GM19351 (cell line): Measurements from ENCODE around the gene DHDH.

Experiments
- ATAC-seq: cut with Tn5 transposase; IDR thresholded peaks from one replicate; pipeline ENCODE4 v1.9.1; 2021; ENCODE audit warnings: mild to moderate bottlenecking, moderate library complexity; ENCODE audit not compliant: unreplicated experiment

Gene DHDH

GRCh38 chr19:48965040-48965805, 31.7 kb downstream of the DHDH start, which contains the start of gene FTL:
Gene FTL, plus strand, starts transcription at chr19:48965309. Its CDS starts 199 bp downstream, at chr19:48965508.
- ATAC-seq: peak; percentile 46

- ATAC-seq: no peak
Measured at GRCh38 chr19:48965806-48966540, 32.5 kb downstream of the DHDH start.

GRCh38 chr19:48966541-48967345, 33.2 kb downstream of the DHDH start:
- ATAC-seq: no peak

GRCh38 chr19:48967346-48968178, 34.1 kb downstream of the DHDH start:
- ATAC-seq: no peak

GRCh38 chr19:48968179-48968661, 34.7 kb downstream of the DHDH start:
- no peak for ATAC-seq

DNA sequence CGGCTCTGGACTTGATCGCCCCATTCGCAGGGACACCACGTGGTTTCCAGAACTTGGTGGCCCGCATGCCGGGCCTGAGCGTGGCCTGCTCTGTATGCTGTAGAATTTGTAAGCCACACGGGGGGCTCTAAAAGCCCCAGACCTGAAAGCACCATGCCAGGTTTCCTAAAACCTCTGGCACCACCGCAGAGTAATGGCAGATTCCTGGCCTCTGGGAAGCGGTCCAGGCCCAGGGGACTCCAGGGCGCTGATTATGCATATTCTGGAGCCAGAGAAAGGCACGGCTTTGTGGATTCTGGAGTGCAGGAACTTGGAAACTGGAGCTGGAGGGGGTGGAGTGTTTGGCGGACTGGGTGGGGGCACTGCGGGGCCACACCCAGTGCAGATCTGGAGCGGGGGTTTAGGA, 35.3 kb downstream of the DHDH start:
- no peak for ATAC-seq

- ATAC-seq: no peak
Measured at GRCh38 chr19:48969276-48970138, 36.0 kb downstream of the DHDH start.

GRCh38 chr19:48970139-48970766, 36.8 kb downstream of the DHDH start:
- no peak for ATAC-seq

- no peak for ATAC-seq
Measured at GRCh38 chr19:48970923-48971395, 37.5 kb downstream of the DHDH start.

- no peak for ATAC-seq
Measured at GRCh38 chr19:48975947-48976847, 42.7 kb downstream of the DHDH start.

DNA sequence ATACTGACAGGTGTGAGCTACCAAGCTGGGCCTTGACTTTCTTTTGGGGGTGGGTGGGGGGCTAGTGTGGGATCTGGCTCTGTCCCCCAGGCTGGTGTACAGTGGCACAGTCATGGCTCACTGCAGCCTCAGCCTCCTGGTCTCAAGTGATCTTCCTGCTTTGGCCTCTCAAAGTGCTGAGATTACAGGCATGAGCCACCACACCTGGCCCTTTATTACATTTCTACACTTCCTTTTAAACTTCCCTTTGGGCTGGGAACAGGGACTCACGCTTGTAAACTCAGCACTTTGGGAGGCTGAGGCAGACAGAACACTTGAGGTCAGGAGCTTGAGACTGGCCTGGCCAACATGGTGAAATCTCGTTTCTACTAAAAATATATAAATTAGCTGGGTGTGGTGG, 43.6 kb downstream of the DHDH start:
- ATAC-seq: no peak

GRCh38 chr19:48982280-48982679, 48.8 kb downstream of the DHDH start:
- no peak for ATAC-seq

- ATAC-seq: no peak
Measured at GRCh38 chr19:48985711-48986110, 52.2 kb downstream of the DHDH start.

GRCh38 chr19:48986211-48986610, 52.7 kb downstream of the DHDH start:
- ATAC-seq: no peak

DNA sequence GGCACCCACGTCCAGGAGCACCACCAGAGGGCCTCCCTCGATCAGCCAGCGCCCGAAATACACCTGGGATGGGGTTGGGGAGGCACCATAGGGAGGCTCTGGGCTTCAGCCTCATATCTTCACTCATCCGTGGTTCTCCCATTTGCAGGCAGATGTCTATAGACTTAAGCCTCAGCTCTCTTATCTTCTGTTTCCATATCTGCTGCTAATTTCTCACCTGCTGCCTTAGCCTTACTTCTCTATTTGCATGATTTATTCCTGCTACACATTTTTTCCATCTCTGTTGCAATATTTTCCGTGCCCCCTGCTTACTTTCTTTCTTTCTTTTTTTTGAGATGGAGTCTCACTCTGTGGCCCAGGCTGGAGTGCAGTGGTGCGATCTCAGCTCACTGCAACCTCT, 53.8 kb downstream of the DHDH start:
- ATAC-seq: no peak

DNA sequence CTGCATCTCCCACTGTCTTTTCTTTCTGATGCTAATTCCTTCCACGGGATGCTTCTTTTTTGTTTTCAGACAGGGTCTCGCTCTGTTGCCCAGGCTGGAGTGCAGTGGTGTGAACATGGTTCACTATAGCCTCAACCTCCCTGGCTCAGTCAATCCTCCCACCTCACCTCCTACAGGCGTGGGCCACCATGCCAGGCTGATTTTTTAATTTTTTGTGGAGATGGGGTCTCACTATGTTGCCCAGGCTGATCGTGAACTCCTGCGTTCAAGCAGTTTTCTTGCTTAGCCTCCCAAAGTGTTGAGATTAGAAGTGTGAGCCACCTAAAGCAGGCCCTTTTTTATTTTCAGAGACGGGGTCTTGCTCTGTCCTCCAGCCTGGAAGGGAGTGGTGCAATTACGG, 54.8 kb downstream of the DHDH start:
- no peak for ATAC-seq

GRCh38 chr19:48988860-48989259, 55.4 kb downstream of the DHDH start:
- ATAC-seq: no peak
